Stimulated activated naive B cell treated with anti-CD40 and anti-IgM and Interleukin-4, amounts not matched to agents 10 μg/mL and 1 μg/mL and 100 μg/mL, for 72 hours (primary cell): Measurements from ENCODE around the gene EML5.

Experiments used
- ATAC-seq, 2 donors: fragments of 150-1000 bp; cut with Tn5 transposase; replicated peaks; 2 replicates each; pipeline ENCODE4 v1.10.0; 2021; ENCODE audit warnings: moderate library complexity in 1 of 2
- DNase-seq: peaks from one replicate; pipeline ENCODE4 v3.0.0; 2021
- H3K27ac Mint-ChIP-seq: one replicate; pipeline ENCODE4 v1.8.0; 2022; ENCODE audit warnings: mild to moderate bottlenecking, mixed read lengths
- H3K27me3 Mint-ChIP-seq, 2 donors: one replicate each; pipeline ENCODE4 v1.8.0; 2022; ENCODE audit warnings: mixed read lengths in 2 of 2
- H3K36me3 Mint-ChIP-seq, 2 donors: one replicate each; pipeline ENCODE4 v1.8.0; 2022; ENCODE audit warnings: mixed read lengths in 2 of 2, mild to moderate bottlenecking in 1 of 2
- H3K4me1 Mint-ChIP-seq, 2 donors: one replicate each; pipeline ENCODE4 v1.8.0; 2022; ENCODE audit warnings: mixed read lengths in 2 of 2, mild to moderate bottlenecking in 1 of 2
- H3K4me3 Mint-ChIP-seq, 2 donors: one replicate each; pipeline ENCODE4 v1.8.0; 2022; ENCODE audit warnings: mild to moderate bottlenecking in 2 of 2, mixed read lengths in 2 of 2, moderate library complexity in 1 of 2
- H3K9me3 Mint-ChIP-seq, 2 donors: one replicate each; pipeline ENCODE4 v1.8.0; 2022; ENCODE audit warnings: mixed read lengths in 2 of 2, mild to moderate bottlenecking in 1 of 2

Gene EML5

DNA sequence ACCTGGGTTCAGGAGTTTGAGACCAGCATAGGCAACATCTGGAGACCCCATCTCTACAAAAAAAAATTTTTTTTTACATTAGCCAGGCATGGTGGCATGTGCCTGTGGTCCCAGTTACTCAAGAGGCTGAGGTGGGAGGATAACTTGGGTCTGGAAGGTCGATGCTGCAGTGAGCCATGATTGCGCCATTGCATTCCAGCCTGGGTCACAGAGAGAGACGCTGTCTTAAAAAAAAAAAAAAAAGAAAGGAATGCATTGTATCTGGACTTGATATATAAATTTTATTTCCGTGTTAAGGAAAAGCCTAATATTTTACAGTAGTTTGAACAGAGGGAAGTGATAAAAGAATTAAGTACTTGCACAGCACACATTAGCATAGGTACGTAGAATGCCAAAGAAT, 132.7 kb downstream of the EML5 start:
- Mint-ChIP-seq H3K4me1 (no peaks in the 10 kb centered on the region), H3K27ac (no peak overlapping the region), H3K9me3 (peaks cover under 1 to 6% of the 10 kb centered on the region in 2 donors), H3K36me3 (peaks cover 20 to 27% of the 10 kb centered on the region in 2 donors), H3K27me3 (no peaks in the 10 kb centered on the region), H3K4me3 (no peak overlapping the region)
- DNase-seq (no peak), ATAC-seq (no peak)

DNA sequence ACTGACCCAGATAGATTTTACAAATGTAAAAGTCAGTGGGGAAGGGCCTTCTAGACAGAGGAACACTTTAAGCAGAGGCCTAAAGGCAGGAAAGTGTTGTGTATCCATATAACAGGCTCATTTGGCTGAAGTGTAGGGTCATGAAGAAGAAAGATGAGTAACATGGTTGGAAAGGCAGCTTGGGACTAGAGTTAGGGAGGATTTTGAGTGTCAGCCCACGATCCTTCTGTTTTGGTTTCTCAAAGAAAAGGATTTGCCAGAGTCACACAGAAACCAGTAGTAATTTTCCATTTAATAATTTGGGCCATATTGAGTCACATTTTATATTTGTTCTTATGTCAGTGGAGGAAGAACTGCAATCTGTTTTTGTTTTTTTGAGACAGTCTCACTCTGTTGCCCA, 153.5 kb downstream of the EML5 start:
- Mint-ChIP-seq H3K36me3 (peaks cover 24 to 50% of the 10 kb centered on the region in 2 donors), H3K27me3 (no peaks in the 10 kb centered on the region), H3K27ac (no peak overlapping the region), H3K4me3 (no peak overlapping the region), H3K9me3 (peaks cover 11% of the 10 kb centered on the region in 2 donors), H3K4me1 (no peaks in the 10 kb centered on the region)
- ATAC-seq (no peak), DNase-seq (no peak)

DNA sequence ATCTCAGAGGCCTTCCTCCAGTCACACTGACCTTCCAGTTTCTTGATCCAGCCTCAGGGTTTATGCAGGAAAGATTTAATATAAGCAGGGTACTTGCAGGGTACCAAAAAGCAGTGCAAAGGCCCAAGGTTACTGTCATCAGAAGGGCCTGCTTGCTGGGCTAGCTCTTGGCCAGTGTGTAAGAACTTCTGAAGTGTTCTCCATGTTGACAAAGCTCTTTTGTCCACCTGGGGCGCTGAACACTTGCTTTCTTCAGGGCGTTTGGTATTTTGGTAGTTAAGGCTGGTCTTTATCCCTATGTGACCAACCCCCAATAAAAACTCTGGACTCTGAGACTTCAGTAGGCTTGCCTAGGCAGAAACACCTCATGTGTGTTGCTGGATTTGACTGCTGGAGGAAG, 160.2 kb downstream of the EML5 start:
- H3K36me3 Mint-ChIP-seq = peaks cover 9 to 20% of the 10 kb centered on the region in 2 donors
- H3K4me1 Mint-ChIP-seq = no peaks in the 10 kb centered on the region

DNA sequence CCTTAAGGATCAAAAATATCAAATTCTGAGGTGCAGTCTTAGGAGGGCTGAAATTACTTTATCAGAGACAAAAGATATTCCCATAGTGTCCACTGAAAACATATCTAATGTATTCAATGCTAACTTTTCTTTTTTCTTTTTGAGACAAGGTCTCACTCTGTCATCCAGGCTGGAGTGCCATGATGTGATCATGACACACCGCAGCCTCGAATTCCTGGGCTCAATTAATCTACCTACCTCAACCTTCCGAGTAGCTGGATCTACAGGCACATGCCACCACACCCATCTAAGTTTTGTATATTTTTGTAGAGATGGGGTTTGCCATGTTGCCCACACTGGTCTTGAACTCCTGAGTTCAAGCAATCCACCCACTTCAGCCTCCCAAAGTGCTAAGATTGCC, 161.7 kb downstream of the EML5 start:
- Mint-ChIP-seq H3K4me1 (no peaks in the 10 kb centered on the region), H3K36me3 (peaks cover 8 to 10% of the 10 kb centered on the region in 2 donors), H3K9me3 (no peaks in the 10 kb centered on the region), H3K4me3 (no peak overlapping the region), H3K27ac (no peak overlapping the region), H3K27me3 (no peaks in the 10 kb centered on the region)
- no peak for ATAC-seq
- DNase-seq = no peak

More for the DNA sequence above, 160.2 kb downstream of the EML5 start:
- H3K4me3 Mint-ChIP-seq = no peak overlapping the region
- no peak overlapping the region for H3K27ac Mint-ChIP-seq
- no peak for DNase-seq
- no peaks in the 10 kb centered on the region for H3K9me3 Mint-ChIP-seq
- no peak for ATAC-seq
- no peaks in the 10 kb centered on the region for H3K27me3 Mint-ChIP-seq

DNA sequence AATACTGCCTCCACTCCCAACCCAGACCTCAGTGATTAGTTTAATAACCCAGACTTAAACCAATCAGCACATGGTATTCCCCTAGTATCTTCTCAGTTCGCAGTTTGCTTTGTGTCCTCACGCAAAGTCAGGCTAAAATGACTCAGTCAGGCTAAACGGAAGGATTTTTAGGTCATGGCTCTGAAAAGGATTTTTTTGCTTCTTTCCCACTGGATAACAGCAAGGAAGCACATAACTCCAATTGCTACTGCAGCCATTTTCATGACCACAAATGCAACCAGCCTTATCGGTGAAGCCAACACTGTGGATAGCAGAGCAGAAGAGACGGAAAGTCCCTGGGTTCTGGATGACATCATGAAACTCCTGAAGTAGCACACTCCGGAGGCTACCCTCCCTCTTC, 162.2 kb downstream of the EML5 start:
- no peak overlapping the region for H3K27ac Mint-ChIP-seq
- H3K4me1 Mint-ChIP-seq = no peaks in the 10 kb centered on the region
- ATAC-seq = no peak
- no peaks in the 10 kb centered on the region for H3K27me3 Mint-ChIP-seq
- no peak overlapping the region for H3K4me3 Mint-ChIP-seq
- no peak for DNase-seq
- peaks cover 8 to 10% of the 10 kb centered on the region in 2 donors for H3K36me3 Mint-ChIP-seq
- no peaks in the 10 kb centered on the region for H3K9me3 Mint-ChIP-seq

DNA sequence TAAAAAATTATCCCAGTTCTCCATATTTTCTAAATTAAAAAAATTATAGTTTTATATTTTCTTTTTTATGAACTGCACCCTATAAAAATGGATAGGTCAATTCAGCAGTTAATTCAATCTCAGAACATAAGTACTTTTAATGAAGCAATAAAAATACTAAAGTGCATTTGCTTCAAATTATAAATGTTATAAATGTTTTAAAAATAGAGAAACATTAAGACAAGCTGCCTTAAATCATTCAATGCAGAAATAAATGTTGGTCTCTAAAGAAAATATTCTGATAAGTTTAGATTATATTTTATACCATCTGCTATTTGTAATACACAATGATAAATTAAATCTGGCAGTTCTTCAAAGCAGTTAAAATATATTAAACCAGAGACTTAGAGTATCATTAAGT, 164.3 kb downstream of the EML5 start:
- Mint-ChIP-seq H3K9me3 (no peaks in the 10 kb centered on the region), H3K27me3 (no peaks in the 10 kb centered on the region), H3K4me1 (no peaks in the 10 kb centered on the region), H3K36me3 (peaks cover 13 to 18% of the 10 kb centered on the region in 2 donors), H3K27ac (no peak overlapping the region), H3K4me3 (no peak overlapping the region)
- DNase-seq (no peak), ATAC-seq (no peak)

DNA sequence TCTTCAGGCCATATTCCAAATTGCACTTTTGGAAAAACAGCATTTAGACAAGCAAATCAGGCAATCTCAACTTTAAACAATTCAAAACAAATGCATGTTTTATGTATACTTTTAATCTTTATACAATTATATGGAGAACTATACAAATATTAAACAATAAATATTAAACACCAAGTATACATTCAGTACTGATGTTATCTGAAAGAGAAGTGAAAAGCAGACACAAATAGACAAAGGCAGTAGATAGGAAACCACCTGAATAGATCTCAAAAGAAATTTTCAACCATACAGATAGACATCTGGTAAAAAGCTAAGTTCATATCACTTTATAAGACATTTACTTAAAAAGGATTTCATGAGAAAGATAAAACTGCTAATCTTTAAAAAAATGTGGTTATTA, 164.7 kb downstream of the EML5 start:
- Mint-ChIP-seq H3K9me3 (no peaks in the 10 kb centered on the region), H3K4me1 (no peaks in the 10 kb centered on the region), H3K36me3 (peaks cover 15 to 20% of the 10 kb centered on the region in 2 donors), H3K27me3 (no peaks in the 10 kb centered on the region), H3K4me3 (no peak overlapping the region), H3K27ac (no peak overlapping the region)
- ATAC-seq (no peak), DNase-seq (no peak)

DNA sequence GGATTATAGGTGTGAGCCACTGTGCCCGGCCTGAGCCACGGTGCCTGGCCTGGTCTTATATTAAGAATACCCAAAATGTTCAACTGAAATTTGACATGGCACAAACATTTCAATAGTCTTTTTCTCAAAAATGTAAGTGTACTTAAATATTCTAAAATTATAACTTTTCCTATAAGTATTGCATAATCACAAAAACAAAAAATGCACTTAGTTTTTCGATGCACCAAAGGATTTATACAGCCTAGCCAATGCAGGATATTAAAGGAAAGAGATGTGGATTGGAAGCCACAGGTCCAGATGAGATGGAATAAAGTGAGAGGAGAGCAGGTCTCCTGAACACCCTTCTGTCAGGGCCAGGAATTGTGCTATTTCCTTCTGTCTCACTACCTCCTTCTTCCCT, 167.1 kb downstream of the EML5 start:
- no peak for DNase-seq
- Mint-ChIP-seq H3K4me3 (no peak overlapping the region), H3K27me3 (no peaks in the 10 kb centered on the region), H3K27ac (no peak overlapping the region), H3K4me1 (no peaks in the 10 kb centered on the region), H3K36me3 (peaks cover 15 to 16% of the 10 kb centered on the region in 2 donors), H3K9me3 (no peaks in the 10 kb centered on the region)
- no peak for ATAC-seq

DNA sequence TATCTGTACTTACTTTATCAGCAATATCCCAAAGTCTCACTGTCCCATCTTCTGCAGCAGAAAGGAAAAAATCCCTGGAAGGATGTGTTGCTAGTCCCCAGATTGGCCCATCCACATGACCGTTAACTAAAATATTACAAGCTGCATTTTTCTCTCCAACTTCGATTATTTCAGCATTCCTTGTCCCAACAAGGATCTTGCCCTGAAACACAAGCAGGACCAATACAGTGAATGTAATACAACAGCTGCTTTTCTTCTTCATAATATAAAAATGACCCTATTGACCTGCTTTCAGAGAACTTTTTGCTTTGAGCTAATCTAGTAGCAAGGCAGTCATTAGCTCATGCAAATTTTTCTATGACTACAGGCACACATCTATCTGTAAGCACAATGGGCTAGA, 171.7 kb downstream of the EML5 start:
- H3K27me3 Mint-ChIP-seq = no peaks in the 10 kb centered on the region

DNA sequence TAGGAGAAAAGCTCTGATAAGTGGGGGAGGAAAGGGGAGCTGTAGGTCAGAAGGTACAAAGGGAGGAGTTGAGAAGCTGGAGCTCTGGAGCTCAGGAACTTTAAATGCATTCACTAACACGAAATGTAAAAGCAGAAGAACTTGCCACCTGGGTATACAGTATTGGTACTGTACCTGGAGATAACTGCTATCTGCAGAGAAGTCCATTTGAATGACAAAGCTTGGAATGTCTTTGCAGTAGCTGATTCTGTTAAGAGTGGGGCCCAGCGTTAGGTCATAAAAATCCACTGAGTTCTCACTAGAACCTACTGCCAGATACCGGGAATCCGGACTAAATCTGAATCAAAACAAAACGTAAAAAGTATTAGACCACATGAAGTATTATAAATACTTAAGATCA, 174.3 kb downstream of the EML5 start:
- Mint-ChIP-seq H3K9me3 (no peaks in the 10 kb centered on the region), H3K27me3 (no peaks in the 10 kb centered on the region), H3K36me3 (peaks cover 17 to 24% of the 10 kb centered on the region in 2 donors), H3K4me3 (no peak overlapping the region), H3K27ac (no peak overlapping the region), H3K4me1 (peaks cover 3% of the 10 kb centered on the region in 2 donors)
- ATAC-seq = no peak
- no peak for DNase-seq

More for the DNA sequence above, 171.7 kb downstream of the EML5 start:
- Mint-ChIP-seq H3K27ac (no peak overlapping the region), H3K4me3 (no peak overlapping the region), H3K4me1 (no peaks in the 10 kb centered on the region), H3K36me3 (peaks cover 26 to 29% of the 10 kb centered on the region in 2 donors), H3K9me3 (no peaks in the 10 kb centered on the region)
- no peak for DNase-seq
- no peak for ATAC-seq

DNA sequence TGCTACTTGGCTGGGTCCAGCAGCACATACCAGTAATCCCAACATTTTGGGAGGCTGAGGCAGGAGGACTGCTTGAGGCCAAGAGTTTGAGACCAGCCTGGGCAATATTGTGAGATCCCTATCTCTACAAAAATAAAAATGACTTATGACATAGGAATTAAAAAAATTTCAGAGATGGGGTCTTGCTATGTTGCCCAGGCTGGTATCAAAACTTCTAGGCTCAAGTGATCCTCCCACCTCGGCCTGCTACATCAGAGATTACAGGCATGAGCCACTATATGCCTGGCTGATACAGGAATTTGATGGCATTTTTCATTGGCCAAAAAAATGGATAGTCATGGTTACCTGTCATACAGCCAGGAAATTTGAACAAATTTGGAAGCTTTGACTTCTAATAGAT, 175.3 kb downstream of the EML5 start:
- ATAC-seq (no peak), DNase-seq (no peak)
- peaks cover 7 to 12% of the 10 kb centered on the region in 2 donors for H3K4me1 Mint-ChIP-seq
- H3K9me3 Mint-ChIP-seq = no peaks in the 10 kb centered on the region
- H3K27me3 Mint-ChIP-seq = no peaks in the 10 kb centered on the region
- H3K27ac Mint-ChIP-seq = no peak overlapping the region
- no peak overlapping the region for H3K4me3 Mint-ChIP-seq
- peaks cover 17 to 25% of the 10 kb centered on the region in 2 donors for H3K36me3 Mint-ChIP-seq

DNA sequence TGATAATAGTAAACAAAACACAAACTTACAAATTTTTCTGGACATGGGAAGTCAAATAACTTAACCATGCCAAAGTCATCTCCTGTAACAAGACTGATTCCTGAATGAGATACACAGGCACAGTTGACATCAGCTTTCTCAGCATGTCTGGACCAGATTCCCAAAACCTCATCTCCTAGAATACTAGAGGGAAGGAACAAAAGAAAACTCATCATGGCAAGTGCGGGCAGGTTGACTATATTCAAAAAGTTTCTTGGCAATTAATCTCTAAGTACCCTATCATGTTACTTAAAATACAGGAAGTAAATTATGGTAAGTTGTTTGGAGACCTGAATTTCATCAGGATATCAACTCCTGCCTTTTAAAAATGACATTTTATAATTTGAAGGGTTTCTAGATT, 176.1 kb downstream of the EML5 start:
- peaks cover 22 to 23% of the 10 kb centered on the region in 2 donors for H3K36me3 Mint-ChIP-seq
- no peaks in the 10 kb centered on the region for H3K9me3 Mint-ChIP-seq
- no peaks in the 10 kb centered on the region for H3K27me3 Mint-ChIP-seq
- no peak overlapping the region for H3K4me3 Mint-ChIP-seq
- peaks cover 9 to 12% of the 10 kb centered on the region in 2 donors for H3K4me1 Mint-ChIP-seq
- no peak overlapping the region for H3K27ac Mint-ChIP-seq
- DNase-seq (no peak), ATAC-seq (no peak)

DNA sequence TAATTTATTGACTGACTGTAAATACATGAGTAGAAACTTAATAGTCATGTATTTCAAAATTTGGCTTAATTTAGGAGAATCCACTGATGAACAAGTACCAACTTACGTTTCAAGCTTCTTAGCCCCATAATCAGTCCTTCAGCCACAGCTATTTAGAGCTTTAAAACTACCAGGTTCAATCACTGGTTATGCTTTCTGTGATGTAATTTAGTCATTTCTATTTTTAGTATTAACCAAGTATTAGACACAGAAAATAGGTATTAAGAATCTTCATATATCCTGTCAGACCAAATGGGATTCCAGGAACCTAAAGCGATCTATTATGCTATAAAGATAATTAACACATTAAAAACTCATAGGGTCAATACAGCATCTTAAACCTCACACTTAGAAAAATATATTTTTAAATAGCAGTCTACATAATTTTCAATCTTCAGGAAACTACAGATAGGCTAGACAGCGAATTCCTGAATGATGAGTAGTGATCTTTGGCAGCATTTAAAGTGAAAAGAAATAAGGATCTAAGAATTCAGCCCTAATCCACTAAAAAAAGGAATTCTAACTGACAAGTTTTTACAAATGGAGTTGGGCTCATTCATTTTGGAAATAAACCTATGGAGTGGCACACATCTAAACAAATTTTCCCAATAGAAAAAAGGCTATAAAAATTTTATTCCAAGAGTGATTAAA, 178.4 kb downstream of the EML5 start:
- Mint-ChIP-seq H3K36me3 (peaks cover 34 to 43% of the 10 kb centered on the region in 2 donors), H3K4me1 (peaks cover 9 to 12% of the 10 kb centered on the region in 2 donors), H3K27me3 (no peaks in the 10 kb centered on the region), H3K27ac (no peak overlapping the region), H3K4me3 (no peak overlapping the region), H3K9me3 (no peaks in the 10 kb centered on the region)
- ATAC-seq (no peak), DNase-seq (no peak)

DNA sequence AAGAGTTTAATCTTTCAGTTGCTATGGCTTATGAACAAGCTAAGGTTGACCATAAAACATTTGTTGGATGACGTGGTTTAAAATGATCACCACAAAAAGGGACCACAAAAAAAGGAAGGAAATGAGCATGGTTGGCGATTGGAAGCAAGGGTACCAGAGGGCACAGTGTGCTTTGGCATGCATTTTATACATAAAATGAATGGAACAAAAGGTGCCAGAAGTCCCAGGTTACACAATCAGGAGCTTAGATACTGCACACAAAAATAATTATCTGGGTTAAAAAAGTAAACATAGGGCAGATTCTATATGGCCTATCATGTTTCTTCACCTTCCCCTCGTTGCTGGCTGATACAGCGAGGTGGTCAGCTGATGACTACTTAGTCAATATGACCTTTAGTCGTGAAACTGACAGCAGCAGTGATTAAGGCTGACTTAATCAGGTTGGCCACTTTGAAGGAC, 179.2 kb downstream of the EML5 start:
- DNase-seq (no peak), ATAC-seq (peak; percentile 93 to 94)
- Mint-ChIP-seq H3K27ac (peak overlapping the region; percentile 43), H3K36me3 (peaks cover 33 to 49% of the 10 kb centered on the region in 2 donors), H3K9me3 (no peaks in the 10 kb centered on the region), H3K4me1 (peaks cover 9 to 12% of the 10 kb centered on the region in 2 donors), H3K4me3 (peak overlapping the region; percentile 6 to 7), H3K27me3 (no peaks in the 10 kb centered on the region)

DNA sequence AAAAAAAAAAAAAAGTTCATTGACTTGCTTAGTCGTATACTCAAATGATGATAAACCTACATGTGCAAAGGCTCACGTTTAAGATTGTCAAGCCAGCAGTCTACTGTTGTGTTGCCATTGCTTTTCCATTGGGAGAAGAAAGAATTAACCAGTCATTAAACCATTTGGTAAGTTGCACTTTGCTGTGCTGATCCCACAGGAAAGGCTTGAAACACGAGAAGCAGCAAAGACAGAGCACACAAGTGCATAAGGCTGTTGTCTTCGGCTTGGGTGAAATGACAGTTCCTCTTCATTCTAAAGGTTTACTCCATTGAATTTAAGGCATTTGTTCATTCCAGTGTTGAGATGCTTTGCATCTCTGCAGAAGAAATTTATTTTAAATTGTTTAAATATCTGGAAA, 179.8 kb downstream of the EML5 start:
- Mint-ChIP-seq H3K9me3 (no peaks in the 10 kb centered on the region), H3K27ac (no peak overlapping the region), H3K4me1 (peaks cover 9 to 12% of the 10 kb centered on the region in 2 donors), H3K36me3 (peaks cover 35 to 51% of the 10 kb centered on the region in 2 donors), H3K4me3 (no peak overlapping the region), H3K27me3 (no peaks in the 10 kb centered on the region)
- ATAC-seq = no peak
- DNase-seq = no peak
